GM12878 (cell line): ENCODE data around the gene RARA. TPM values are rescaled to one million over a fixed set of nuclear protein-coding genes. Genes with fewer than 3 reads are reported as not detected.

Source experiments
- BCL11A ChIP-seq: IDR thresholded peaks from 2 replicates; pipeline ENCODE4 v1.6.1; 2011; ENCODE audit warnings: low read depth, low read length
- BCL3 ChIP-seq: IDR thresholded peaks from 2 replicates; pipeline ENCODE4 v1.6.1; 2011; ENCODE audit warnings: borderline replicate concordance, low read depth, mild to moderate bottlenecking, moderate library complexity, low read length; ENCODE audit not compliant: insufficient read depth, poor library complexity, severe bottlenecking
- BHLHE40 ChIP-seq, 2 experiments: fragments of 450-650 bp in 1 of 2; IDR thresholded peaks; 2 replicates each; pipeline ENCODE4 v1.6.1; 2011 to 2017; ENCODE audit warnings: low read depth in 2 of 2, borderline replicate concordance in 1 of 2, improper control_type of control experiment in 1 of 2, low read length in 1 of 2, mild to moderate bottlenecking in 1 of 2
- CEBPZ ChIP-seq: fragments of 150-350 bp; IDR thresholded peaks from 2 replicates; pipeline ENCODE4 v1.6.1; 2016; ENCODE audit warnings: low read depth, low read length
- CREM ChIP-seq: IDR thresholded peaks from 2 replicates; pipeline ENCODE4 v1.6.1; 2014; ENCODE audit warnings: antibody characterized with exemption, low read depth
- DPF2 ChIP-seq: fragments of 450-650 bp; IDR thresholded peaks from 2 replicates; pipeline ENCODE4 v1.6.1; 2017; ENCODE audit warnings: mild to moderate bottlenecking
- E2F4 ChIP-seq: IDR thresholded peaks from 2 replicates; pipeline ENCODE4 v1.6.1; 2012; ENCODE audit warnings: low read depth, low read length, improper control_type of control experiment
- EED ChIP-seq: sonication (generic); IDR thresholded peaks from 2 replicates; pipeline ENCODE4 v1.6.1; 2016; ENCODE audit warnings: antibody characterized with exemption, low read depth
- EP300 ChIP-seq, 2 experiments: fragments of 150-350 bp in 1 of 2; IDR thresholded peaks; 2 replicates each; pipeline ENCODE4 v1.6.1; 2011 to 2012; ENCODE audit warnings: low read depth in 2 of 2, low read length in 2 of 2, borderline replicate concordance in 1 of 2, improper control_type of control experiment in 1 of 2, inconsistent platforms in 1 of 2; ENCODE audit not compliant: control insufficient read depth in 1 of 2
- FOXK2 ChIP-seq: fragments of 450-650 bp; IDR thresholded peaks from 2 replicates; pipeline ENCODE4 v1.6.1; 2017; ENCODE audit warnings: mild to moderate bottlenecking, moderate library complexity
- HDGF ChIP-seq: fragments of 450-650 bp; IDR thresholded peaks from 2 replicates; pipeline ENCODE4 v1.6.1; 2016; ENCODE audit warnings: antibody characterized with exemption
- IKZF1 ChIP-seq: fragments of 450-650 bp; conservative IDR thresholded peaks from 2 replicates; pipeline ENCODE4 v1.6.1; 2017; ENCODE audit warnings: antibody characterized with exemption, mild to moderate bottlenecking
- IKZF2 ChIP-seq, 2 experiments: fragments of 450-650 bp; IDR thresholded peaks; 2 replicates each; pipeline ENCODE4 v1.6.1; 2017; ENCODE audit warnings: mild to moderate bottlenecking in 2 of 2, moderate library complexity in 2 of 2
- MAX ChIP-seq: IDR thresholded peaks from 2 replicates; pipeline ENCODE4 v1.6.1; 2012; ENCODE audit warnings: low read depth, low read length, improper control_type of control experiment
- NFYA ChIP-seq: IDR thresholded peaks from 2 replicates; pipeline ENCODE4 v1.6.1; 2011; ENCODE audit warnings: low read depth, mild to moderate bottlenecking, low read length, improper control_type of control experiment, borderline replicate concordance
- NR2F1 ChIP-seq: fragments of 450-650 bp; conservative IDR thresholded peaks from 2 replicates; pipeline ENCODE4 v1.6.1; 2017; ENCODE audit warnings: mild to moderate bottlenecking
- NRF1 ChIP-seq: conservative IDR thresholded peaks from 2 replicates; pipeline ENCODE4 v1.6.1; 2011; ENCODE audit warnings: mild to moderate bottlenecking, low read depth, low read length, improper control_type of control experiment
- POLR2A ChIP-seq: IDR thresholded peaks from 2 replicates; pipeline ENCODE4 v1.6.1; 2011; ENCODE audit warnings: low read depth, mild to moderate bottlenecking, low read length
- POLR2AphosphoS5 ChIP-seq: IDR thresholded peaks from 2 replicates; pipeline ENCODE4 v1.6.1; 2011; ENCODE audit warnings: mild to moderate bottlenecking, low read length, inconsistent platforms
- SMAD5 ChIP-seq: IDR thresholded peaks from 2 replicates; pipeline ENCODE4 v1.6.1; 2016; ENCODE audit warnings: antibody characterized with exemption, low read depth
- SREBF1 ChIP-seq: IDR thresholded peaks from 2 replicates; pipeline ENCODE4 v1.6.1; 2012; ENCODE audit warnings: mild to moderate bottlenecking, low read length
- SUPT20H ChIP-seq: IDR thresholded peaks from 2 replicates; pipeline ENCODE4 v1.6.1; 2011; ENCODE audit warnings: low read depth, mild to moderate bottlenecking, low read length, moderate library complexity, borderline replicate concordance; ENCODE audit not compliant: control insufficient read depth
- TAF1 ChIP-seq: IDR thresholded peaks from 2 replicates; pipeline ENCODE4 v1.6.1; 2011; ENCODE audit warnings: mild to moderate bottlenecking, low read depth, low read length, borderline replicate concordance
- TCF7 ChIP-seq: IDR thresholded peaks from 2 replicates; pipeline ENCODE4 v1.6.1; 2014; ENCODE audit warnings: antibody characterized with exemption, borderline replicate concordance
- polyA plus RNA-seq, 11 experiments: library from polyadenylated mRNA; depleted of rRNA in 4 of 11; unstranded in 6 of 11; stranded (reverse) in 5 of 11; fragments of >200 nt; fragmentation: Nextera tagmentation in 4 of 11; fragmentation: Illumina TruSeq in 1 of 11; extraction: Ambion mirVana in 4 of 11; extraction: Trizol in 1 of 11; gene quantifications; 1 replicate in 1 of 11; 2 replicates in 10 of 11; pipeline versions ENCODE4 v1.2.1 to v1.2.3, GENCODE V29; 2011 to 2016; ENCODE audit warnings: inconsistent platforms in 2 of 11, missing spikeins in 2 of 11, low read depth in 1 of 11
- total RNA-seq, 4 experiments: library from RNA; depleted of rRNA in 3 of 4; stranded (reverse); fragments of >200 nt in 3 of 4; fragmentation: Illumina TruSeq in 1 of 4; extraction: Trizol in 1 of 4; gene quantifications; 2 replicates each; pipeline versions ENCODE4 v1.2.1 to v1.2.3, GENCODE V29; 2013 to 2021

The RARA gene
- total and polyA plus RNA-seq, 10 of the 15 experiments (the other 5 are each of a cell fraction or from before 2014, with no cell fraction given) = 0.13 to 33.6 (median 13.6) TPM

GRCh38 chr17:40323391-40324381 lies 14.7 kb downstream of the RARA start (continued):
- no peak for TF ChIP-seq CEBPZ
- TF ChIP-seq POLR2A = peak; percentile 62
- peak; percentile 48 for TF ChIP-seq BCL3
- peak; percentile 16 to 53; a peak in 1 of 4 replicates for TF ChIP-seq BHLHE40 (IDR thresholded peaks at IDR 0.05; ENCODE audit: borderline replicate concordance in 1 of 2, low read depth in 2 of 2, low read length in 1 of 2)
- no peak for TF ChIP-seq MAX
- TF ChIP-seq FOXK2 = no peak
- no peak; the same call in none of the 2 replicates for TF ChIP-seq NR2F1
- TF ChIP-seq HDGF = 0 out of 2 replicates have a peak, but pooled peaks have one; percentile 16
- 0 out of 2 replicates have a peak, but pooled peaks have one; percentile 21 for TF ChIP-seq TAF1
- TF ChIP-seq NFYA = no peak
- no peak for TF ChIP-seq SREBF1
- no peak for TF ChIP-seq TCF7
- no peak for TF ChIP-seq SMAD5
- TF ChIP-seq SUPT20H = no peak
- TF ChIP-seq EED = peak; percentile 40; the same call in 1 of the 2 replicates
- peak; percentile 51 to 74; a peak in 3 of 4 replicates for TF ChIP-seq IKZF2 (IDR thresholded peaks at IDR 0.05)
- no peak for TF ChIP-seq E2F4
- TF ChIP-seq EP300 (IDR thresholded peaks at IDR 0.05; ENCODE audit: borderline replicate concordance in 1 of 2, control insufficient read depth in 1 of 2, low read depth in 2 of 2, low read length in 2 of 2) = no peak
- TF ChIP-seq NRF1 = no peak
- peak; percentile 83 for TF ChIP-seq IKZF1
- peak; percentile 71; the same call in 1 of the 2 replicates for TF ChIP-seq POLR2AphosphoS5
- peak; percentile 32; the same call in 1 of the 2 replicates for TF ChIP-seq CREM
- TF ChIP-seq BCL11A = peak; percentile 31; the same call in 1 of the 2 replicates
- TF ChIP-seq DPF2 = peak; percentile 37; the same call in 1 of the 2 replicates
